ENCODE results near the gene RGL4.

Gene RGL4

GRCh38 chr22:23697031-23697970 is 6.5 kb downstream of the RGL4 start:
- DNase-seq (ENCODE audit: low spot score), result no peak

- no peak for DNase-seq (ENCODE audit: low spot score)
Observed at GRCh38 chr22:23698094-23698493, 7.3 kb downstream of the RGL4 start.

- DNase-seq (ENCODE audit: low spot score), result no peak
Observed at GRCh38 chr22:23698673-23699235, 7.9 kb downstream of the RGL4 start.

GRCh38 chr22:23700706-23701105 is 9.9 kb downstream of the RGL4 start:
- no peak for DNase-seq (ENCODE audit: low spot score)

GRCh38 chr22:23704062-23704461 is 13.2 kb downstream of the RGL4 start:
- no peak for DNase-seq (ENCODE audit: low spot score)

GRCh38 chr22:23704829-23705228 is 14.0 kb downstream of the RGL4 start:
- no peak for DNase-seq (ENCODE audit: low spot score)

- DNase-seq (ENCODE audit: low spot score), result no peak
Observed at GRCh38 chr22:23705358-23705757, 14.5 kb downstream of the RGL4 start.

- DNase-seq (ENCODE audit: low spot score), result no peak
Observed at GRCh38 chr22:23708270-23708669, 17.5 kb downstream of the RGL4 start.

- DNase-seq (ENCODE audit: low spot score), result no peak
Observed at GRCh38 chr22:23709107-23709506, 18.3 kb downstream of the RGL4 start.

GRCh38 chr22:23712256-23712655 is 21.4 kb downstream of the RGL4 start:
- no peak for DNase-seq (ENCODE audit: low spot score)

- no peak for DNase-seq (ENCODE audit: low spot score)
Observed at GRCh38 chr22:23713696-23714595, 23.1 kb downstream of the RGL4 start.

GRCh38 chr22:23714596-23715578 is 24.1 kb downstream of the RGL4 start:
- no peak for DNase-seq (ENCODE audit: low spot score)

GRCh38 chr22:23715806-23716375 is 25.1 kb downstream of the RGL4 start:
- DNase-seq (ENCODE audit: low spot score), result no peak

- peak; percentile 89 for DNase-seq (ENCODE audit: low spot score)
Observed at GRCh38 chr22:23716811-23717801, 26.3 kb downstream of the RGL4 start.

- no peak for DNase-seq (ENCODE audit: low spot score)
Observed at GRCh38 chr22:23718371-23719165, 27.8 kb downstream of the RGL4 start.

GRCh38 chr22:23720855-23721254 is 30.0 kb downstream of the RGL4 start:
- peak; percentile 54 for DNase-seq (ENCODE audit: low spot score)

GRCh38 chr22:23722160-23722559 is 31.3 kb downstream of the RGL4 start:
- no peak for DNase-seq (ENCODE audit: low spot score)

GRCh38 chr22:23722724-23723123 is 31.9 kb downstream of the RGL4 start:
- no peak for DNase-seq (ENCODE audit: low spot score)

All from SK-N-DZ (cell line).